GM21737 (cell line): ENCODE measurements around the gene TLE3.
A peak's percentile ranks its signal among the peaks of the same experiment; 100 is the strongest.

Source experiments
- ATAC-seq: cut with Tn5 transposase; IDR thresholded peaks from one replicate; pipeline ENCODE4 v1.9.1; 2021; ENCODE audit warnings: mild to moderate bottlenecking, moderate library complexity; ENCODE audit not compliant: unreplicated experiment

TLE3 gene

GRCh38 chr15:70014860-70015490, 82.7 kb downstream of the TLE3 start:
- ATAC-seq, result peak; percentile 76

- no peak for ATAC-seq
These were observed 83.4 kb downstream of the TLE3 start for GRCh38 chr15:70014331-70014730.

- ATAC-seq, result no peak
These were observed 83.9 kb downstream of the TLE3 start for GRCh38 chr15:70013656-70014313.

GRCh38 chr15:70012895-70013294, 84.8 kb downstream of the TLE3 start:
- no peak for ATAC-seq

GRCh38 chr15:70008697-70009290, 88.9 kb downstream of the TLE3 start:
- no peak for ATAC-seq

GRCh38 chr15:70006259-70007147, 91.2 kb downstream of the TLE3 start:
- no peak for ATAC-seq

GRCh38 chr15:70004826-70005225, 92.9 kb downstream of the TLE3 start:
- no peak for ATAC-seq

GRCh38 chr15:70002897-70003296, 94.8 kb downstream of the TLE3 start:
- no peak for ATAC-seq

- no peak for ATAC-seq
These were observed 95.9 kb downstream of the TLE3 start for GRCh38 chr15:70001859-70002258.

GRCh38 chr15:69999392-70000085, 98.2 kb downstream of the TLE3 start:
- no peak for ATAC-seq

GRCh38 chr15:69998541-69999391, 99.0 kb downstream of the TLE3 start:
- no peak for ATAC-seq

GRCh38 chr15:69997813-69998212, 99.9 kb downstream of the TLE3 start:
- ATAC-seq, result no peak
